H1 (cell line): ENCODE results near the gene SMIM35.

Experiments used
- CTCF ChIP-seq, 3 experiments: IDR thresholded peaks; 1 replicate in 2 of 3; 2 replicates in 1 of 3; pipeline versions ENCODE4 v1.5.1 to v1.6.1; 2011; ENCODE audit warnings: low read length in 3 of 3, mild to moderate bottlenecking in 3 of 3, inconsistent platforms in 2 of 3, low read depth in 1 of 3, moderate library complexity in 1 of 3; ENCODE audit not compliant: insufficient read depth in 1 of 3; ENCODE audit errors: control extremely low read depth in 1 of 3
- MAX ChIP-seq: IDR thresholded peaks from 2 replicates; pipeline ENCODE4 v1.6.1; 2012; ENCODE audit warnings: inconsistent platforms
- POLR2A ChIP-seq, 2 experiments: IDR thresholded peaks; 1 replicate in 1 of 2; 2 replicates in 1 of 2; pipeline ENCODE4 v1.6.1; 2011; ENCODE audit warnings: low read depth in 2 of 2, low read length in 2 of 2, mild to moderate bottlenecking in 2 of 2; ENCODE audit errors: control extremely low read depth in 1 of 2
- POLR2AphosphoS5 ChIP-seq: IDR thresholded peaks from 2 replicates; pipeline ENCODE4 v1.6.1; 2011; ENCODE audit warnings: low read depth, low read length
- TAF7 ChIP-seq: optimal IDR thresholded peaks from 2 replicates; pipeline ENCODE3; 2011; ENCODE audit warnings: low read depth, mild to moderate bottlenecking, inconsistent platforms, low read length, moderate library complexity, borderline replicate concordance
- TEAD4 ChIP-seq: IDR thresholded peaks from 2 replicates; pipeline ENCODE4 v1.6.1; 2012; ENCODE audit warnings: low read depth, low read length, inconsistent platforms, mixed read lengths
- USF2 ChIP-seq: IDR thresholded peaks from 2 replicates; pipeline ENCODE4 v1.6.1; 2011; ENCODE audit warnings: low read length, improper control_type of control experiment

- TF ChIP-seq CTCF (IDR thresholded peaks at IDR 0.05; ENCODE audit: control extremely low read depth in 1 of 3, insufficient read depth in 1 of 3, low read depth in 1 of 3, low read length in 3 of 3) (no peak), POLR2A (IDR thresholded peaks at IDR 0.05; ENCODE audit: control extremely low read depth in 1 of 2, low read depth in 2 of 2, low read length in 2 of 2) (no peak), POLR2AphosphoS5 (no peak), TEAD4 (no peak), MAX (no peak), TAF7 (no peak), USF2 (no peak)
Measured at GRCh38 chr11:117980280-117980679, 106.5 kb downstream of the SMIM35 start.
